GM12878 (cell line): Measurements from ENCODE around the gene SPINK9. TPM values are rescaled to one million over a fixed set of nuclear protein-coding genes. Genes with fewer than 3 reads are reported as not detected.

Experiments used
- ATAC-seq: fragments of 200-7000 bp; cut with Tn5 transposase; 3 replicates; pipeline ENCODE4 v1.9.1; 2020; ENCODE audit warnings: mild to moderate bottlenecking, moderate library complexity
- BruUV-seq: library from RNA; stranded (reverse); fragments of 400-500 nt; replicated peaks from 2 replicates; lab custom pipeline; 2021; lab: Mats Ljungman, UMichigan
- CTCF ChIA-PET: fragments of 300-600 bp; sonication (Branson Sonifier 250); formaldehyde crosslinking; extraction: SDS; loops from one replicate; lab custom pipeline; 2021; ENCODE audit warnings: inconsistent platforms; lab: Yijun Ruan, JAX
- POLR2A ChIA-PET: fragments of 350-600 bp; formaldehyde crosslinking; extraction: SDS; loops from one replicate; lab custom pipeline; 2021; ENCODE audit warnings: inconsistent platforms; lab: Charles Lee
- RAD21 ChIA-PET: fragments of 300-600 bp; sonication (Branson Sonifier 250); formaldehyde crosslinking; loops from one replicate; lab custom pipeline; 2023; ENCODE audit warnings: antibody characterized with exemption; ENCODE audit not compliant: unreplicated experiment; lab: Charles Lee
- SMC1A ChIA-PET: fragments of 300-600 bp; sonication (Branson Sonifier 250); formaldehyde crosslinking; loops from one replicate; lab custom pipeline; 2023; ENCODE audit not compliant: unreplicated experiment, uncharacterized antibody; lab: Charles Lee
- DNase-seq: peaks from one replicate; pipeline ENCODE4 v3.0.0-alpha.2; 2011; ENCODE audit warnings: low read depth, low spot score
- FAIRE-seq: peaks from 3 replicates; lab custom pipeline; 2011; peaks lifted over from hg19 to GRCh38; lab: Jason Lieb, UNC
- H2AFZ ChIP-seq: 2 replicates; pipeline ENCODE4 v1.6.0; 2011; ENCODE audit warnings: low read depth, low read length, control low read depth; ENCODE audit not compliant: control insufficient read depth
- H3K27ac ChIP-seq: 2 replicates; pipeline ENCODE4 v1.5.1; 2011; ENCODE audit warnings: control low read depth; ENCODE audit not compliant: control insufficient read depth, insufficient read depth
- H3K27me3 ChIP-seq, 2 experiments: replicated peaks in 1 of 2; 2 replicates each; pipeline versions ENCODE4 v1.6.0 to v1.6.1; 2011; ENCODE audit warnings: low read length in 1 of 2; ENCODE audit not compliant: control insufficient read depth in 2 of 2, insufficient read depth in 2 of 2
- H3K36me3 ChIP-seq, 2 experiments: 2 replicates each; pipeline ENCODE4 v1.5.1; 2011; ENCODE audit warnings: low read length in 1 of 2; ENCODE audit not compliant: control insufficient read depth in 2 of 2, insufficient read depth in 2 of 2
- H3K4me1 ChIP-seq: 2 replicates; pipeline ENCODE4 v1.6.1; 2011; ENCODE audit warnings: mild to moderate bottlenecking, low read length, moderate library complexity, mixed read lengths; ENCODE audit not compliant: control insufficient read depth, insufficient read depth
- H3K4me2 ChIP-seq: 2 replicates; pipeline ENCODE4 v1.6.0; 2011; ENCODE audit warnings: control low read depth; ENCODE audit not compliant: control insufficient read depth, insufficient read depth
- H3K4me3 ChIP-seq: fragments of 200-600 bp; sonication (generic); 2 replicates; pipeline ENCODE4 v1.5.1; 2016
- H3K79me2 ChIP-seq: 2 replicates; pipeline ENCODE4 v1.6.0; 2011; ENCODE audit warnings: low read length; ENCODE audit not compliant: control insufficient read depth, insufficient read depth
- H3K9ac ChIP-seq: 2 replicates; pipeline ENCODE4 v1.8.0; 2011; ENCODE audit warnings: low read length, control low read depth, mixed read lengths; ENCODE audit not compliant: control insufficient read depth, insufficient read depth
- H3K9me3 ChIP-seq: replicated peaks from 3 replicates; pipeline ENCODE4 v1.5.1; 2011; ENCODE audit warnings: mild to moderate bottlenecking, low read length; ENCODE audit not compliant: control insufficient read depth, insufficient read depth
- H4K20me1 ChIP-seq: 2 replicates; pipeline ENCODE4 v1.6.0; 2011; ENCODE audit not compliant: control insufficient read depth, insufficient read depth
- BRCA1 ChIP-seq: IDR thresholded peaks from 2 replicates; pipeline ENCODE4 v1.6.1; 2011; ENCODE audit warnings: low read depth, low read length, improper control_type of control experiment
- MAX ChIP-seq: IDR thresholded peaks from 2 replicates; pipeline ENCODE4 v1.6.1; 2012; ENCODE audit warnings: low read depth, low read length, improper control_type of control experiment
- NFYB ChIP-seq: IDR thresholded peaks from 2 replicates; pipeline ENCODE4 v1.6.1; 2011; ENCODE audit warnings: low read depth, mild to moderate bottlenecking, low read length, improper control_type of control experiment, moderate library complexity; ENCODE audit not compliant: insufficient read depth
- RUNX3 ChIP-seq: IDR thresholded peaks from 2 replicates; pipeline ENCODE4 v1.6.1; 2012; ENCODE audit warnings: low read length, inconsistent platforms
- SIX5 ChIP-seq: IDR thresholded peaks from 2 replicates; pipeline ENCODE4 v1.6.1; 2011; ENCODE audit warnings: mild to moderate bottlenecking, low read depth, low read length, moderate library complexity; ENCODE audit not compliant: severe bottlenecking
- SUZ12 ChIP-seq: fragments of 200-600 bp; sonication (generic); IDR thresholded peaks from one replicate; pipeline ENCODE4 v1.6.1; 2018; ENCODE audit warnings: antibody characterized with exemption, mild to moderate bottlenecking; ENCODE audit not compliant: unreplicated experiment
- ZNF207 ChIP-seq: fragments of 450-650 bp; IDR thresholded peaks from 2 replicates; pipeline ENCODE4 v1.6.1; 2014; ENCODE audit warnings: antibody characterized with exemption, mild to moderate bottlenecking, borderline replicate concordance
- WGBS: methylation state at CpG from one replicate; pipeline ENCODE4 v1.1.6; 2016; ENCODE audit warnings: low lambda C conversion rate; ENCODE audit not compliant: insufficient replicate concordance, insufficient coverage; ENCODE audit errors: missing lambda C conversion rate; 5-methylcytosine and 5-hydroxymethylcytosine counted together
- in situ Hi-C: fragments of 300-500 bp; cut with MboI; formaldehyde crosslinking; loops from 9 replicates; pipeline ENCODE4 v1.14.3; 2018; ENCODE audit warnings: mixed read lengths
- intact Hi-C: fragments of 100-400 bp; cut with micrococcal nuclease; formaldehyde crosslinking; loops from one replicate; pipeline ENCODE4 v1.14.2; 2022; ENCODE audit not compliant: unreplicated experiment
- polyA plus RNA-seq, 11 experiments: library from polyadenylated mRNA; depleted of rRNA in 4 of 11; unstranded in 6 of 11; stranded (reverse) in 5 of 11; fragments of >200 nt; fragmentation: Nextera tagmentation in 4 of 11; fragmentation: Illumina TruSeq in 1 of 11; extraction: Ambion mirVana in 4 of 11; extraction: Trizol in 1 of 11; gene quantifications; 1 replicate in 1 of 11; 2 replicates in 10 of 11; pipeline versions ENCODE4 v1.2.1 to v1.2.3, GENCODE V29; 2011 to 2016; ENCODE audit warnings: inconsistent platforms in 2 of 11, missing spikeins in 2 of 11, low read depth in 1 of 11
- total RNA-seq, 4 experiments: library from RNA; depleted of rRNA in 3 of 4; stranded (reverse); fragments of >200 nt in 3 of 4; fragmentation: Illumina TruSeq in 1 of 4; extraction: Trizol in 1 of 4; gene quantifications; 2 replicates each; pipeline versions ENCODE4 v1.2.1 to v1.2.3, GENCODE V29; 2013 to 2021
- TF ChIP-seq, protein P1 (sequence below), 3 experiments: IDR thresholded peaks in 2 of 3; conservative IDR thresholded peaks in 1 of 3; 2 replicates each; pipeline ENCODE4 v1.5.1; 2011; ENCODE audit warnings: low read depth in 3 of 3, low read length in 3 of 3, mild to moderate bottlenecking in 3 of 3, control low read depth in 2 of 3, moderate library complexity in 2 of 3, inconsistent platforms in 1 of 3, mixed read lengths in 1 of 3; ENCODE audit not compliant: control insufficient read depth in 2 of 3, insufficient read depth in 1 of 3; ENCODE audit errors: extremely low read depth in 1 of 3
- TF ChIP-seq, protein P2 (sequence below): IDR thresholded peaks from 2 replicates; pipeline ENCODE4 v1.6.1; 2012; ENCODE audit warnings: low read depth, low read length, improper control_type of control experiment

SPINK9 gene
- total and polyA plus RNA-seq, 10 of the 15 experiments (the other 5 are each of a cell fraction or from before 2014, with no cell fraction given) = not detected

DNA sequence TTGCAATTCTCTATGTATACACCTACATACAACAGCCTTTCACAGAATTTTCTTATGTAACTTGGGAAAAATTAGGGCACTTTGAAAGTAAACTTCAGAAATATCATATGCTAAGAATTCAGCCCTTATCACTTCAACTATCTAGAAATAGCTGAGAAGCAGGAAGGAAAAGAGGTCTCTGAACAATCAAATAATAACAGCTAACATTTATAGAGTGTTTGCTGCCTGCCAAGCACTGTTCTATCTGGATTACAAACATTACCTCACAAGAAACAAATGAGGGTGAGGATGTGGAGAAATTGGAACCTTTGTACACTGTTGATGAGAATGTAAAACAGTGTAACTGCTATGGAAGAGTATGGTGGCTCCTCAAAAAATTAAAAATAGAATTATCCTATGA lies 44.0 kb downstream of the SPINK9 start:
- ChIA-PET POLR2A (no interaction called here), RAD21 (no interaction called here), SMC1A (no interaction called here), CTCF (interaction anchor here (1.1 kb wide), 1 partner anchor 88 kb away, joined by 3 read pairs; no protein-coding TSS in a partner anchor)
- no peak overlapping the region for H3K4me3 ChIP-seq
- no peak overlapping the region for H2AFZ ChIP-seq
- no peaks in the 10 kb centered on the region for H4K20me1 ChIP-seq
- in situ Hi-C loops = loop anchor here (10.0 kb wide), 1 partner anchor 195 kb away; no protein-coding TSS in a partner anchor
- ATAC-seq (no peak), FAIRE-seq (no peak), DNase-seq (no peak)
- H3K9ac ChIP-seq = no peak overlapping the region
- H3K4me1 ChIP-seq = 0 out of 2 replicates have a peak, but pooled peaks cover 3% of the 10 kb centered on the region
- H3K9me3 ChIP-seq = peaks cover 9% of the 10 kb centered on the region
- intact Hi-C loops = no loop called here
- peaks cover 6% of the 10 kb centered on the region for H3K79me2 ChIP-seq
- H3K36me3 ChIP-seq = no peaks in the 10 kb centered on the region
- H3K27me3 ChIP-seq = no peaks in the 10 kb centered on the region
- TF ChIP-seq ZNF207 (no peak), BRCA1 (no peak), SUZ12 (no peak)
- BruUV-seq = no TSS peak
- H3K27ac ChIP-seq = no peak overlapping the region
- H3K4me2 ChIP-seq = no peak overlapping the region

GRCh38 chr5:148381906-148382305 lies 46.5 kb downstream of the SPINK9 start:
- in situ Hi-C loops (no loop called here), intact Hi-C loops (no loop called here)
- Histone ChIP-seq H2AFZ (no peak overlapping the region), H4K20me1 (no peaks in the 10 kb centered on the region), H3K9me3 (peaks cover 9% of the 10 kb centered on the region), H3K4me3 (no peak overlapping the region), H3K27me3 (no peaks in the 10 kb centered on the region), H3K36me3 (0 out of 4 replicates have a peak, but pooled peaks cover 0 to 2% of the 10 kb centered on the region in 2 experiments), H3K79me2 (peaks cover 30% of the 10 kb centered on the region), H3K4me2 (no peak overlapping the region), H3K9ac (no peak overlapping the region), H3K27ac (no peak overlapping the region), H3K4me1 (peaks cover 8% of the 10 kb centered on the region)
- SMC1A ChIA-PET = interaction anchor here (1.1 kb wide), 1 partner anchor 13 kb away, joined by 3 read pairs; no protein-coding TSS in a partner anchor
- BruUV-seq = no TSS peak
- RAD21 ChIA-PET = no interaction called here
- POLR2A ChIA-PET = no interaction called here
- no peak for FAIRE-seq
- TF ChIP-seq RUNX3 = no peak
- TF ChIP-seq SIX5 = no peak
- TF ChIP-seq, protein P1, sequence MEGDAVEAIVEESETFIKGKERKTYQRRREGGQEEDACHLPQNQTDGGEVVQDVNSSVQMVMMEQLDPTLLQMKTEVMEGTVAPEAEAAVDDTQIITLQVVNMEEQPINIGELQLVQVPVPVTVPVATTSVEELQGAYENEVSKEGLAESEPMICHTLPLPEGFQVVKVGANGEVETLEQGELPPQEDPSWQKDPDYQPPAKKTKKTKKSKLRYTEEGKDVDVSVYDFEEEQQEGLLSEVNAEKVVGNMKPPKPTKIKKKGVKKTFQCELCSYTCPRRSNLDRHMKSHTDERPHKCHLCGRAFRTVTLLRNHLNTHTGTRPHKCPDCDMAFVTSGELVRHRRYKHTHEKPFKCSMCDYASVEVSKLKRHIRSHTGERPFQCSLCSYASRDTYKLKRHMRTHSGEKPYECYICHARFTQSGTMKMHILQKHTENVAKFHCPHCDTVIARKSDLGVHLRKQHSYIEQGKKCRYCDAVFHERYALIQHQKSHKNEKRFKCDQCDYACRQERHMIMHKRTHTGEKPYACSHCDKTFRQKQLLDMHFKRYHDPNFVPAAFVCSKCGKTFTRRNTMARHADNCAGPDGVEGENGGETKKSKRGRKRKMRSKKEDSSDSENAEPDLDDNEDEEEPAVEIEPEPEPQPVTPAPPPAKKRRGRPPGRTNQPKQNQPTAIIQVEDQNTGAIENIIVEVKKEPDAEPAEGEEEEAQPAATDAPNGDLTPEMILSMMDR (IDR thresholded peaks at IDR 0.05 in 2 of 3, conservative IDR thresholded peaks at IDR 0.05 in 1 of 3; ENCODE audit: control insufficient read depth in 2 of 3, extremely low read depth in 1 of 3, insufficient read depth in 1 of 3, low read depth in 3 of 3, low read length in 3 of 3) = no peak
- no peak for TF ChIP-seq NFYB
- TF ChIP-seq, protein P2, sequence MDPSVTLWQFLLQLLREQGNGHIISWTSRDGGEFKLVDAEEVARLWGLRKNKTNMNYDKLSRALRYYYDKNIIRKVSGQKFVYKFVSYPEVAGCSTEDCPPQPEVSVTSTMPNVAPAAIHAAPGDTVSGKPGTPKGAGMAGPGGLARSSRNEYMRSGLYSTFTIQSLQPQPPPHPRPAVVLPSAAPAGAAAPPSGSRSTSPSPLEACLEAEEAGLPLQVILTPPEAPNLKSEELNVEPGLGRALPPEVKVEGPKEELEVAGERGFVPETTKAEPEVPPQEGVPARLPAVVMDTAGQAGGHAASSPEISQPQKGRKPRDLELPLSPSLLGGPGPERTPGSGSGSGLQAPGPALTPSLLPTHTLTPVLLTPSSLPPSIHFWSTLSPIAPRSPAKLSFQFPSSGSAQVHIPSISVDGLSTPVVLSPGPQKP = no peak
- TF ChIP-seq MAX = no peak
- CTCF ChIA-PET = interaction anchor here (1.2 kb wide), 1 partner anchor 8 kb away, joined by 10 read pairs; no protein-coding TSS in a partner anchor
- no peak for DNase-seq
- no peak for ATAC-seq
- 90% methylated on average over 3 of the region's 3 CpGs for WGBS
